Activated naive CD8-positive, alpha-beta T cell treated with anti-CD3 and anti-CD28 coated beads, Interleukin-2, amount 10 ng/mL, durations not matched to agents 7 days and 5 days (primary cell): ENCODE results near the gene SLC2A1. TPM values are rescaled to one million over a fixed set of nuclear protein-coding genes. Genes with fewer than 3 reads are reported as not detected.

Experiments
- ATAC-seq: fragments of 150-1000 bp; cut with Tn5 transposase; one replicate; pipeline ENCODE4 v1.10.0; 2021; ENCODE audit warnings: low read depth, moderate library complexity
- POLR2A ChIA-PET: fragments of 350-600 bp; sonication (Branson Sonifier 250); formaldehyde crosslinking; loops from one replicate; lab custom pipeline; 2021; ENCODE audit warnings: antibody characterized with exemption; lab: Charles Lee
- DNase-seq: peaks from one replicate; pipeline ENCODE4 v3.0.0; 2021
- H3K27ac Mint-ChIP-seq: one replicate; pipeline ENCODE4 v1.8.0; 2022; ENCODE audit warnings: mild to moderate bottlenecking, mixed read lengths
- H3K27me3 Mint-ChIP-seq: one replicate; pipeline ENCODE4 v1.8.0; 2022; ENCODE audit warnings: mild to moderate bottlenecking, moderate library complexity, mixed read lengths
- H3K36me3 Mint-ChIP-seq: one replicate; pipeline ENCODE4 v1.8.0; 2021; ENCODE audit warnings: mild to moderate bottlenecking, mixed read lengths
- H3K4me1 Mint-ChIP-seq: one replicate; pipeline ENCODE4 v1.8.0; 2021; ENCODE audit warnings: mixed read lengths
- H3K4me3 Mint-ChIP-seq: one replicate; pipeline ENCODE4 v1.8.0; 2022; ENCODE audit warnings: mild to moderate bottlenecking, moderate library complexity, mixed read lengths
- H3K9me3 Mint-ChIP-seq: one replicate; pipeline ENCODE4 v1.8.0; 2021; ENCODE audit warnings: mixed read lengths
- total RNA-seq, 2 experiments: library from RNA; stranded (reverse); gene quantifications; one replicate each; pipeline ENCODE4 v1.2.3, GENCODE V29; 2021

The SLC2A1 gene
- total RNA-seq, 2 experiments from 2014 or later = 80.8 to 82.3 TPM

DNA sequence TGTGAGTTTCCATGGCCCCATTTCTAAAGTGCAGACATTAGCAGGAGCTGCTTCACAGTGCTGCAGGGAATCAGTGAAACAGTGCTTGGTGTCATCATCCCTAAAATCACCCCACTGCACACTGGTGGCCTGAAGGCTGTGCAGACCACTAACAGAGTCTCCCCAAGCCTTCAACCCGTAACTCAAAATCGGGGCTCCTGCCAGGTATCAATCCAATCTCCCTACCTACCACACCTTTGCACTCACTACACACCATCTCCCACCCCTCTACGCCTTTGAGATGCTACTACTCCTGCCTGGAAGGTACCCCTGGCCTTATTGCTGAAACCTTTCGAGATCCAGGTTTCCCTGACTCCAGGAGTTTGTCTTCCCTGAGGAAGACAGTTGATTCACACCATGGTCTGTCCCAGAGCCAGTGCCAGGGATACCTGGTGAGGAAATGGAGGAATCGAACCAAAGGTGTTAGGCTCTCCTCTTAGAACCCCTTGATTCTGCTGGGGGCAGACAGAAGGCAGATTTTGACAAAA lies 25.5 kb downstream of the SLC2A1 start:
- peak overlapping the region; percentile 98 for H3K27ac Mint-ChIP-seq
- no peaks in the 10 kb centered on the region for H3K9me3 Mint-ChIP-seq
- no peak for ATAC-seq
- peaks cover 79% of the 10 kb centered on the region for H3K4me1 Mint-ChIP-seq
- POLR2A ChIA-PET = interaction anchor here (2.0 to 2.3 kb wide), 2 partner anchors 10 to 25 kb away, joined by 18 to 30 read pairs; partner anchors contain the start of gene SLC2A1
- DNase-seq = peak; percentile 27
- H3K36me3 Mint-ChIP-seq = peaks cover 35% of the 10 kb centered on the region
- H3K27me3 Mint-ChIP-seq = no peaks in the 10 kb centered on the region
- H3K4me3 Mint-ChIP-seq = peak overlapping the region; percentile 82

GRCh38 chr1:42932442-42932941 lies 26.2 kb downstream of the SLC2A1 start:
- Mint-ChIP-seq H3K4me3 (peak overlapping the region; percentile 82), H3K27ac (peak overlapping the region; percentile 98), H3K36me3 (peaks cover 39% of the 10 kb centered on the region), H3K9me3 (no peaks in the 10 kb centered on the region), H3K4me1 (peaks cover 76% of the 10 kb centered on the region), H3K27me3 (no peaks in the 10 kb centered on the region)
- DNase-seq (peak; percentile 45), ATAC-seq (no peak)
- POLR2A ChIA-PET = interaction anchor here (0.6 to 2.3 kb wide), 10 partner anchors 10 to 1697 kb away, joined by 3 to 30 read pairs (median 6); partner anchors contain the start of genes C1orf50, P3H1 and SLC2A1

GRCh38 chr1:42931911-42932422 lies 26.7 kb downstream of the SLC2A1 start:
- peak overlapping the region; percentile 98 for H3K27ac Mint-ChIP-seq
- ATAC-seq (peak; percentile 72), DNase-seq (peak; percentile 86)
- no peaks in the 10 kb centered on the region for H3K27me3 Mint-ChIP-seq
- H3K4me1 Mint-ChIP-seq = peaks cover 74% of the 10 kb centered on the region
- no peaks in the 10 kb centered on the region for H3K9me3 Mint-ChIP-seq
- H3K36me3 Mint-ChIP-seq = peaks cover 39% of the 10 kb centered on the region
- POLR2A ChIA-PET = interaction anchor here (0.6 to 2.3 kb wide), 10 partner anchors 9 to 1696 kb away, joined by 3 to 30 read pairs (median 6); partner anchors contain the start of genes C1orf50, P3H1 and SLC2A1
- H3K4me3 Mint-ChIP-seq = peak overlapping the region; percentile 82

GRCh38 chr1:42931108-42931539 lies 27.5 kb downstream of the SLC2A1 start:
- Mint-ChIP-seq H3K4me3 (peak overlapping the region; percentile 82), H3K27ac (peak overlapping the region; percentile 98), H3K4me1 (peaks cover 73% of the 10 kb centered on the region), H3K27me3 (no peaks in the 10 kb centered on the region), H3K36me3 (peaks cover 40% of the 10 kb centered on the region), H3K9me3 (no peaks in the 10 kb centered on the region)
- DNase-seq (peak; percentile 74), ATAC-seq (peak; percentile 57)
- POLR2A ChIA-PET = interaction anchor here (0.7 to 2.3 kb wide), 8 partner anchors 8 to 164 kb away, joined by 5 to 30 read pairs (median 7); partner anchors contain the start of genes C1orf50, P3H1 and SLC2A1

DNA sequence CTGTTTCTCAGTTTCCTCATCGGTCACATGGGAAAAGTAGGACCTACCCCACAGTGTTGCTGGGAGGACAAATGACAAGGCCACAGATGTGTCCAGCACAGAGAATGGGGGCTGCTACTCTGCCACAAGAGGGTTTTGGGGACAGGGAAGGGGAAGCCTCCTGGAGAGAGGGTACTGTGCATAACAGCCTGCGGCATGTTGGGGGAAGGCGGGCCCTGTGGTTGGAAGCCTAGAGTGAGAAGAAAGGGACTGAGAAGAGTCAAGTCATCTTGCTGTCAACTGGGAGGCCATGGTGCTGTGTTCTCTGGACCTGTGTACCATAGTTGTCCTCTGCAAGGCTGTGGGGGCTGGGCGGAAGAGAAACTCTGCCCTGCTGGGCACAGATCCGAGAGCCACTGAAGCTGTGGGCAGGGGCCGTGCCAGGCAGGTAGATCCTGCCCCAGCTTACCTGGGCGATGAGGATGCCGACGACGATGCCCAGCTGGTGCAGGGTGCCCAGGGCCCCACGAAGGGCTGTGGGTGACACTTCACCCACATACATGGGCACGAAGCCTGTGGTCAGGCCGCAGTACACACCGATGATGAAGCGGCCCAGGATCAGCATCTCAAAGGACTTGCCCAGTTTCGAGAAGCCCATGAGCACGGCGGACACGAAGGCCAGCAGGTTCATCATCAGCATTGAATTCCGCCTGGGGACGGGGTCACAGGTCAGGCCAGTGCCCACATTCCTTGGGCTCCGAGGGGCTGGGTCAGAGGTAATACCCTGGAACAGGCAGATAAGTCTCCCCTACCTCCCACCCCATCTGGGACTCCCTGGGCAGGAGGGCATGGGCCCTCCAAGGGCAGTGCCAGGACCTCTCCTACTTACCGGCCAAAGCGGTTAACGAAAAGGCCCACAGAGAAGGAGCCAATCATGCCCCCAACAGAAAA lies 28.2 kb downstream of the SLC2A1 start:
- peaks cover 43% of the 10 kb centered on the region for H3K36me3 Mint-ChIP-seq
- DNase-seq (no peak), ATAC-seq (no peak)
- H3K27me3 Mint-ChIP-seq = no peaks in the 10 kb centered on the region
- peaks cover 74% of the 10 kb centered on the region for H3K4me1 Mint-ChIP-seq
- POLR2A ChIA-PET = no interaction called here
- H3K4me3 Mint-ChIP-seq = peak overlapping the region; percentile 82
- H3K9me3 Mint-ChIP-seq = no peaks in the 10 kb centered on the region
- H3K27ac Mint-ChIP-seq = peak overlapping the region; percentile 98

- Mint-ChIP-seq H3K4me1 (peaks cover 73% of the 10 kb centered on the region), H3K27ac (peak overlapping the region; percentile 98), H3K27me3 (no peaks in the 10 kb centered on the region), H3K4me3 (peak overlapping the region; percentile 82), H3K36me3 (peaks cover 48% of the 10 kb centered on the region), H3K9me3 (no peaks in the 10 kb centered on the region)
- POLR2A ChIA-PET = no interaction called here
- no peak for ATAC-seq
- no peak for DNase-seq
Observed at GRCh38 chr1:42929434-42930177, 29.1 kb downstream of the SLC2A1 start.

GRCh38 chr1:42928859-42929258 lies 29.8 kb downstream of the SLC2A1 start:
- POLR2A ChIA-PET = no interaction called here
- Mint-ChIP-seq H3K27ac (peak overlapping the region; percentile 98), H3K4me3 (peak overlapping the region; percentile 37)

GRCh38 chr1:42927920-42928505 lies 30.7 kb downstream of the SLC2A1 start:
- ATAC-seq (no peak), DNase-seq (no peak)
- no peak overlapping the region for H3K4me3 Mint-ChIP-seq
- H3K4me1 Mint-ChIP-seq = peaks cover 64% of the 10 kb centered on the region
- no peaks in the 10 kb centered on the region for H3K9me3 Mint-ChIP-seq
- H3K27ac Mint-ChIP-seq = peak overlapping the region; percentile 98
- H3K27me3 Mint-ChIP-seq = no peaks in the 10 kb centered on the region
- peaks cover 45% of the 10 kb centered on the region for H3K36me3 Mint-ChIP-seq
- POLR2A ChIA-PET = no interaction called here

More at GRCh38 chr1:42928859-42929258, 29.8 kb downstream of the SLC2A1 start:
- peaks cover 66% of the 10 kb centered on the region for H3K4me1 Mint-ChIP-seq
- no peaks in the 10 kb centered on the region for H3K9me3 Mint-ChIP-seq
- peaks cover 48% of the 10 kb centered on the region for H3K36me3 Mint-ChIP-seq
- no peaks in the 10 kb centered on the region for H3K27me3 Mint-ChIP-seq
- ATAC-seq (no peak), DNase-seq (no peak)

DNA sequence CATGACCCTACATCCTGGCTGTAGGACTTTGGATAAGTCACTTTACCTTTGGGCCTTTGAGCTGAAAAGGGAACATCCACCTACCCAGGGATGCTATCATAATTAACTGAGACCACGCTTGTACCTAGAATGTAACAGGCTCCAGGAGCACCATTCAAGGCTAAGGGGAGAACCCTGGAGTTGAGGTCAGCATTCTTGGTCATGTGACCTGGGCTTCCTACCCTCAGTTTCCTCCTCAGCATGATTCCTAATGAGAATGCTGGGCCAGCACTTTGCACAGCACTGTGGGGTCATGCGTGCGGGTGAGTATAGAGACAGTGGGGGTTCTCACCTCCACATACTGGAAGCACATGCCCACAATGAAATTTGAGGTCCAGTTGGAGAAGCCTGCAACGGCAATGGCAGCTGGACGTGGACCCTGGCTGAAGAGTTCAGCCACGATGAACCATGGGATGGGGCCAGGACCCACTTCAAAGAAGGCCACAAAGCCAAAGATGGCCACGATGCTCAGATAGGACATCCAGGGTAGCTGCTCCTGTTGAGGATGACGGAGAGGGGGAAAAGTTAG lies 31.3 kb downstream of the SLC2A1 start:
- Mint-ChIP-seq H3K4me3 (no peak overlapping the region), H3K36me3 (peaks cover 45% of the 10 kb centered on the region), H3K4me1 (peaks cover 62% of the 10 kb centered on the region), H3K27me3 (no peaks in the 10 kb centered on the region), H3K9me3 (no peaks in the 10 kb centered on the region), H3K27ac (peak overlapping the region; percentile 11)
- no peak for ATAC-seq
- DNase-seq = no peak
- POLR2A ChIA-PET = no interaction called here

DNA sequence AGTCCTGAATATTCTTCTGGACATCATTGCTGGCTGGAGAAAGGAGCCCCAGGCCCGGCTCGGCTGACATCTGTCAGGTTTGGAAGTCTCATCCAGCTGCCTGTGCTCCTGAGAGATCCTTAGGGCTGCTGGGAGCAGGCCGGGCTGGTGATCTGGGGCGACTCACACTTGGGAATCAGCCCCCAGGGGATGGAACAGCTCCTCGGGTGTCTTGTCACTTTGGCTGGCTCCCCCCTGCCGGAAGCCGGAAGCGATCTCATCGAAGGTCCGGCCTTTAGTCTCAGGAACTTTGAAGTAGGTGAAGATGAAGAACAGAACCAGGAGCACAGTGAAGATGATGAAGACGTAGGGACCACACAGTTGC lies 31.8 kb downstream of the SLC2A1 start:
- no peaks in the 10 kb centered on the region for H3K9me3 Mint-ChIP-seq
- no peak overlapping the region for H3K27ac Mint-ChIP-seq
- POLR2A ChIA-PET = no interaction called here
- peaks cover 57% of the 10 kb centered on the region for H3K4me1 Mint-ChIP-seq
- H3K27me3 Mint-ChIP-seq = no peaks in the 10 kb centered on the region
- peaks cover 45% of the 10 kb centered on the region for H3K36me3 Mint-ChIP-seq
- no peak for DNase-seq
- ATAC-seq = no peak
- no peak overlapping the region for H3K4me3 Mint-ChIP-seq

- Mint-ChIP-seq H3K27ac (peak overlapping the region; percentile 49), H3K27me3 (no peaks in the 10 kb centered on the region), H3K4me3 (no peak overlapping the region), H3K9me3 (no peaks in the 10 kb centered on the region), H3K36me3 (peaks cover 45% of the 10 kb centered on the region), H3K4me1 (peaks cover 52% of the 10 kb centered on the region)
- DNase-seq (no peak), ATAC-seq (no peak)
- POLR2A ChIA-PET = interaction anchor here (0.8 to 3.6 kb wide), 3 partner anchors 26 to 159 kb away, joined by 3 to 19 read pairs (median 13); partner anchors contain the start of genes C1orf50 and P3H1
Observed at GRCh38 chr1:42926235-42926878, 32.3 kb downstream of the SLC2A1 start.
